Measurements from ENCODE around the gene CALML5. TPM values are rescaled to one million over a fixed set of nuclear protein-coding genes. Genes with fewer than 3 reads are reported as not detected.
A peak's percentile ranks its signal among the peaks of the same experiment; 100 is the strongest.

CALML5 gene
- total RNA-seq, 1 experiment from 2014 or later = not detected

DNA sequence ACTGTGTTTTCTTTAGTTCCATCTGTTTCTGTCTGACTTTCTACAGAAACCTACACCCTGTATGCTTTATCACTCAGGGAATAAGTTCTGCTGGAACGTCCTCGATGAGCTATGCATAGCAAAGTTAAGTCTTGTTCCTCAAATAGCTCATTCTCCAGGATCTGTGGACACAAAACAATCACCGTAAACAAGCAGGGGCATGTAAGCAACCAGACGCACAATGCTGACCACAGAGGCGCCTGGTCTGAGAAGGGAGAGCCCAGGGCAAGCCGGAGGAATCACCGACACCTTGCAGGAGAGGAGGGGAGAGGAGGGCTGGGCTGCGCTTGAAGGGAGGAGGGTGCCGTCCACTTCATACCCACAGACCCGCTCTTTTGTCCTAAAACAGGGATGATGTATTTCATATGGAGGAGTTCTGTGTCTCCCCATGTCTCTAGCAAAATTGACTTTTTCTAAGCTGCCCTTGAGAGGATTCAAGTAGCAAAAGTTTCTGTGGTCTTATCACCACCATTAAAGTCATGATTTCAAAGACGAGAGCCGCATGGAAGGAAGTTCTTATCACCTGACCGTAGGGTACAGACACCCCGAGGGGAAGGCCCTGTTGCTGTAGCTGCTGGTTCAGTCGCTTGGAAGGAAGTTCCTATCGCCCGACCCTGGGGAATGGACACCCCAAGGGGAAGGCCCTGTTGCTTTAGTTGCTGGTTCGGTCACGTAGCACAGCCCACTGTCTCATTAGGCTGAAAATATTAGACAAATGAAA, 39.7 kb upstream of the CALML5 start:
- H3K27me3 Mint-ChIP-seq (ENCODE audit: low read depth) = no peaks in the 10 kb centered on the region; the same call in 1 of the 2 replicates
- no peak overlapping the region for H3K27ac Mint-ChIP-seq
- ATAC-seq = no peak
- peaks cover 6% of the 10 kb centered on the region for H3K4me1 Mint-ChIP-seq
- H3K36me3 Mint-ChIP-seq = peaks cover 14% of the 10 kb centered on the region
- TF ChIP-seq ZMAT4 (CRISPR knock-in tag; IDR thresholded peaks at IDR 0.05) = no peak
- TF ChIP-seq, protein P1, sequence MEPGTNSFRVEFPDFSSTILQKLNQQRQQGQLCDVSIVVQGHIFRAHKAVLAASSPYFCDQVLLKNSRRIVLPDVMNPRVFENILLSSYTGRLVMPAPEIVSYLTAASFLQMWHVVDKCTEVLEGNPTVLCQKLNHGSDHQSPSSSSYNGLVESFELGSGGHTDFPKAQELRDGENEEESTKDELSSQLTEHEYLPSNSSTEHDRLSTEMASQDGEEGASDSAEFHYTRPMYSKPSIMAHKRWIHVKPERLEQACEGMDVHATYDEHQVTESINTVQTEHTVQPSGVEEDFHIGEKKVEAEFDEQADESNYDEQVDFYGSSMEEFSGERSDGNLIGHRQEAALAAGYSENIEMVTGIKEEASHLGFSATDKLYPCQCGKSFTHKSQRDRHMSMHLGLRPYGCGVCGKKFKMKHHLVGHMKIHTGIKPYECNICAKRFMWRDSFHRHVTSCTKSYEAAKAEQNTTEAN (CRISPR knock-in tag; IDR thresholded peaks at IDR 0.05) = no peak
- TF ChIP-seq JUN (CRISPR knock-in tag; IDR thresholded peaks at IDR 0.05) = no peak
- no peak for TF ChIP-seq ZNF423 (CRISPR knock-in tag; IDR thresholded peaks at IDR 0.05)
- TF ChIP-seq ETV6 (CRISPR knock-in tag; IDR thresholded peaks at IDR 0.05) = no peak
- no peak for TF ChIP-seq GABPB1 (CRISPR knock-in tag; IDR thresholded peaks at IDR 0.05)
- TF ChIP-seq HMGA2 (CRISPR knock-in tag; IDR thresholded peaks at IDR 0.05) = no peak
- TF ChIP-seq EMX1 (CRISPR knock-in tag; IDR thresholded peaks at IDR 0.05) = no peak
- no peak for TF ChIP-seq E2F4 (CRISPR knock-in tag; IDR thresholded peaks at IDR 0.05; ENCODE audit: borderline replicate concordance, low read depth)
- no peak for TF ChIP-seq TEAD4 (CRISPR knock-in tag; IDR thresholded peaks at IDR 0.05)
- TF ChIP-seq ESRRA (CRISPR knock-in tag; IDR thresholded peaks at IDR 0.05; ENCODE audit: borderline replicate concordance) = no peak
- H3K9me3 Mint-ChIP-seq = peaks cover 28% of the 10 kb centered on the region
- H3K4me3 Mint-ChIP-seq = no peak overlapping the region
- ChIA-PET POLR2A (no interaction called here), CTCF (interaction anchor here (2.2 kb wide), 1 partner anchor 84 kb away, joined by 8 read pairs; no protein-coding TSS in a partner anchor)
- DNase-seq (ENCODE audit: low spot score) = no peak

- DNase-seq (ENCODE audit: low spot score) (no peak), ATAC-seq (no peak)
- no peak overlapping the region for H3K27ac Mint-ChIP-seq
- H3K36me3 Mint-ChIP-seq = peaks cover 10% of the 10 kb centered on the region
- no peak overlapping the region for H3K4me3 Mint-ChIP-seq
- peaks cover 6% of the 10 kb centered on the region for H3K4me1 Mint-ChIP-seq
- POLR2A ChIA-PET = no interaction called here
- H3K9me3 Mint-ChIP-seq = peaks cover 23% of the 10 kb centered on the region
- TF ChIP-seq MXD4 (CRISPR knock-in tag; IDR thresholded peaks at IDR 0.05; ENCODE audit: borderline replicate concordance) = no peak
- no peak for TF ChIP-seq ZNF416 (CRISPR knock-in tag; IDR thresholded peaks at IDR 0.05)
- CTCF ChIA-PET = interaction anchor here (2.2 kb wide), 1 partner anchor 85 kb away, joined by 8 read pairs; no protein-coding TSS in a partner anchor
- no peaks in the 10 kb centered on the region; the same call in 1 of the 2 replicates for H3K27me3 Mint-ChIP-seq (ENCODE audit: low read depth)
These were observed 39.1 kb upstream of the CALML5 start for GRCh38 chr10:5538446-5538845.

DNA sequence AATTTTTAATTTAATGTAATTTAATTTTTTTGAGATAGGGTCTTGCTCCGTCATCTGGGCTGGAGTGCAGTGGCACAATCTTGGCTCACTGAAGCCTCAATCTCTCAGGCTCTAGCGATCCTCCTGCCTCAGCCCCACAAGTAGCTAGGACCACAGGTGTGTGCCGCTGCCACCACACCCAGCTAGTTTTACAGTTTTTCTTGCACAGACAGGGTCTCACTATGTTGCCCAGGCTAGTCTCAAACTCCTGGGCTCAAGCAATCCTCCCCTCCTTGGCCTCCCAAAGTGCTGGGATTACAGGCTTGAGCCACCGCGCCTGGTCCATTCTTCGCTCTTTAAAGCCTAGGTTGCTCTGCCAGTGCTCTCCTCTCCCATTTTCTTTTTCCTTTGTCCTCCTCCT, 38.3 kb upstream of the CALML5 start:
- Mint-ChIP-seq H3K4me1 (peaks cover 8% of the 10 kb centered on the region), H3K4me3 (no peak overlapping the region), H3K9me3 (peaks cover 18% of the 10 kb centered on the region), H3K27ac (no peak overlapping the region), H3K36me3 (peaks cover 6% of the 10 kb centered on the region), H3K27me3 (ENCODE audit: low read depth) (no peaks in the 10 kb centered on the region; the same call in 1 of the 2 replicates)
- DNase-seq (ENCODE audit: low spot score) = no peak
- POLR2A ChIA-PET = no interaction called here
- TF ChIP-seq NFATC4 (CRISPR knock-in tag; IDR thresholded peaks at IDR 0.05) (no peak), ZNF121 (CRISPR knock-in tag; IDR thresholded peaks at IDR 0.05) (0 out of 2 replicates have a peak, but pooled peaks have one; percentile 51)
- CTCF ChIA-PET = interaction anchor here (2.2 kb wide), 1 partner anchor 86 kb away, joined by 8 read pairs; no protein-coding TSS in a partner anchor
- ATAC-seq = no peak

GRCh38 chr10:5536486-5537081, 37.2 kb upstream of the CALML5 start:
- Mint-ChIP-seq H3K27me3 (ENCODE audit: low read depth) (no peaks in the 10 kb centered on the region; the same call in 1 of the 2 replicates), H3K36me3 (no peaks in the 10 kb centered on the region; the same call in 1 of the 2 replicates), H3K9me3 (peaks cover 14% of the 10 kb centered on the region), H3K4me3 (no peak overlapping the region), H3K27ac (peak overlapping the region; percentile 19; the same call in 1 of the 2 replicates), H3K4me1 (peaks cover 8% of the 10 kb centered on the region)
- POLR2A ChIA-PET = no interaction called here
- CTCF ChIA-PET = no interaction called here
- ATAC-seq = no peak
- TF ChIP-seq GABPB1 (CRISPR knock-in tag; IDR thresholded peaks at IDR 0.05) = no peak
- no peak for TF ChIP-seq ATF6 (CRISPR knock-in tag; IDR thresholded peaks at IDR 0.05)
- DNase-seq (ENCODE audit: low spot score) = no peak

Data from WTC11 (cell line).